ENCODE measurements around the gene SF3B2. TPM values are rescaled to one million over a fixed set of nuclear protein-coding genes. Genes with fewer than 3 reads are reported as not detected.
"Not testable (repeated sequence)": the region's sequence is repeated elsewhere in the genome, so short reads cannot be mapped to it uniquely, and the experiment has no call there.

Gene SF3B2
- total and polyA plus RNA-seq, 5 donors = 62.1 to 97.7 (median 89.0) TPM

DNA sequence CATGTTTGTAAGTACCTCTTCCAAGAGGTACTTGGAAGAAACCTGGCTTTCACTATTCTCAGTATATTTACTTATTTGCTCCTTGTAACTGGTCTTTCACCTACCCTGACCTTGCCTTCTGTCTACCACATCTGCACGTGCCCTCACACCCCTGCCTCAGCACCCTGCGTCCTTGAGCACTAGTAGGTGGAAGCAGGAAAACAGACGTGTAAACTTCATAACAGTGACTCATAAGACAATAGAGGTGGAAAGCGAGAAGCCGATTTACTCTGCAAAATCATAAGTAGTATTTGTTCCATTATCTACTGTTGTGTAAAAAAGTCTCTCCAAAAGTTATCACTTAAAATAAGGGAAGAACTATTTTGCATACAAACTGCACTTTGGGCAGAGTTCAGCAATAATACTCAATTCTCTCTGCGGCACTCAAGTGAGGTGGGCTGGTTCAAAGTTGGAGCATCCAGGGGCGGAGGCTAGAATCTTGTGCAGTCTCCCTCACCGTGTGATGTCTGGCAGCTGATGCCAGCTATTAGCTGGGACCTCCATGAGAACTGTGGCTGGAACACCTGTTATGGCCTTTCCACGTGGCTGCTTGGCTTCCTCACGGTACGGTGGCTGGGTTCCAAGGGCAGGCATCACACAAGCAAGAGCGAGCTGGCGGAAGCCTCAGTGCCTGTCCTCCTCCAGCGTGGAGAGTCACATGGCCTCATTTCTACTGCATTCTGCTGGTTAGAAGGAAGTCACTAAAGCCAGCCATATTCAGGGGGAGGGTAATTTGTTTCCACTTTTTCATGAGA, 48.3 kb downstream of the SF3B2 start:
- intact Hi-C loops (cut with DNase I) = no loop called here
- no peaks in the 10 kb centered on the region for H3K9me3 ChIP-seq (ENCODE audit: control insufficient read depth, low read length)
- peak; percentile 77 to 80 for ATAC-seq
- DNase-seq = peak; percentile 53 to 86 (median 82)
- peak overlapping the region; percentile 3 for H3K27ac ChIP-seq (ENCODE audit: low read length)
- 38% methylated on average over 14 of the region's 14 CpGs for WGBS
- H3K4me3 ChIP-seq (ENCODE audit: low read length) = no peak overlapping the region
- peaks cover 2% of the 10 kb centered on the region for H3K4me1 ChIP-seq (ENCODE audit: control insufficient read depth, insufficient read depth, low read length)
- no peaks in the 10 kb centered on the region for H3K27me3 ChIP-seq (ENCODE audit: control insufficient read depth, insufficient read depth)

DNA sequence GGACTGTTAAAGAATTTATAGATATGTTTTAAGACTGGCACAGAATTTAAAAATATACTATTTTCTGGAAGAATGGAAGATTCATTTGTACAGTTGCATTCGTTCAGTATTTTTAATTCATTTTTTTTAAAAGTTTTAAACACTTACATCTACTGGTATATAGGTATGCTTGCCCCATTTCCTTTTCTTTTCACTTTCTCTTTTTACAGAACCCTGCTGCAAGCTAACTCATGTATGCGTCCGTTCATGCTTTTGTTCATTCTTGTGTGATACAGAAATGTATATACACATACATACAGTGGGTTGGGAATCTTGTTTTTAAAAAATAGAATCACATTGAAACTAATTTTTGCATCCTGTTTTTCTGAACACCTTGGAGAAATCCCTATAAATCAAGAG, 48.9 kb downstream of the SF3B2 start:
- no peak overlapping the region for H3K27ac ChIP-seq (ENCODE audit: low read length)
- H3K4me1 ChIP-seq (ENCODE audit: control insufficient read depth, insufficient read depth, low read length) = peaks cover 2% of the 10 kb centered on the region
- no peak overlapping the region for H3K4me3 ChIP-seq (ENCODE audit: low read length)
- 77% methylated on average over 3 of the region's 3 CpGs for WGBS
- intact Hi-C loops (cut with DNase I) = no loop called here
- H3K9me3 ChIP-seq (ENCODE audit: control insufficient read depth, low read length) = no peaks in the 10 kb centered on the region
- no peak for DNase-seq
- H3K27me3 ChIP-seq (ENCODE audit: control insufficient read depth, insufficient read depth) = no peaks in the 10 kb centered on the region
- ATAC-seq = no peak

- WGBS = 89% methylated on average over 4 of the region's 4 CpGs
- Histone ChIP-seq H3K27ac (ENCODE audit: low read length) (no peak overlapping the region), H3K4me3 (ENCODE audit: low read length) (no peak overlapping the region), H3K9me3 (ENCODE audit: control insufficient read depth, low read length) (no peaks in the 10 kb centered on the region), H3K4me1 (ENCODE audit: control insufficient read depth, insufficient read depth, low read length) (peaks cover 2% of the 10 kb centered on the region), H3K27me3 (ENCODE audit: control insufficient read depth, insufficient read depth) (no peaks in the 10 kb centered on the region)
- intact Hi-C loops (cut with DNase I) = no loop called here
- DNase-seq (no peak), ATAC-seq (no peak)
Observed at GRCh38 chr11:66104057-66104638, 52.0 kb downstream of the SF3B2 start.

DNA sequence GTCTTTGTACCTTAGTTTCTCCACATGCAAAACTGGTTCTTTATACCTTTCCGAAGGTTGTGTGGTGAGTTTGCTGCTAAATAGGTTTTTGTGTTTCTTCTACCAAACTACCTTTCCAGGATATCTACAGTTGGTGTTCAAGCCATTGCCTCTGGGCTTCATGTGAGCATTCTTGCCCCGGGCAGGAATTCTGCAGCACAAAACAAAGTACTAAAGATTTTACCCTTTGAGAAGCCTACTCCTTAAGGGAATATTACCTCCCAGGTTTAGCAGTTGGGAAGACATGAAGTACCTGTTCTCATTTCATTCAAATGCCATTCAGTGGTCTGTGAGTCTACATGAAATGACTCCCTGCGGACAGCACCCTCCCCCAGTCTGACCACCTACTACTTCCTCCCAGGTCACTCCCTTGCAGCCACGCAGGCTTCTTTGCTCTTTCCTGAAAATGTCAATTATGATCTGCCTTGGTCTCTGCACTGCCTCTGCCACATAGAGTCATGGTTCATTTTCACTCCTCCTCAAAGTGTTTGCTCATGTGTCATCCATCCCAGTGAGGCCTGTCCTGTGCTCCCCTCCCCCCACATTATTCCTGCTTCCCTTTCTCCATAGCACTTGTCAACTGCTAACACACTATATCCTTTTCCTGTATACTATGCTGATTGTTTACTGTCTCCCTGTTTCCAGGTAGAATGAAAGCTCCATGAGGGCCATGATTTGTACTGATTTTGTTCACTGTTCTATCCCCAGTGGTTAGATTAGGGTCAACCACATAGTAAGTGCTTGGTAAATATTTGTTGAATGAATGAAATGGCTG, 54.8 kb downstream of the SF3B2 start:
- ATAC-seq = no peak
- Histone ChIP-seq H3K27me3 (ENCODE audit: control insufficient read depth, insufficient read depth) (no peaks in the 10 kb centered on the region), H3K4me3 (ENCODE audit: low read length) (no peak overlapping the region), H3K9me3 (ENCODE audit: control insufficient read depth, low read length) (no peaks in the 10 kb centered on the region), H3K27ac (ENCODE audit: low read length) (no peak overlapping the region), H3K4me1 (ENCODE audit: control insufficient read depth, insufficient read depth, low read length) (peaks cover 2% of the 10 kb centered on the region)
- DNase-seq = no peak
- 86% methylated on average over 4 of the region's 4 CpGs for WGBS
- intact Hi-C loops (cut with DNase I) = no loop called here

DNA sequence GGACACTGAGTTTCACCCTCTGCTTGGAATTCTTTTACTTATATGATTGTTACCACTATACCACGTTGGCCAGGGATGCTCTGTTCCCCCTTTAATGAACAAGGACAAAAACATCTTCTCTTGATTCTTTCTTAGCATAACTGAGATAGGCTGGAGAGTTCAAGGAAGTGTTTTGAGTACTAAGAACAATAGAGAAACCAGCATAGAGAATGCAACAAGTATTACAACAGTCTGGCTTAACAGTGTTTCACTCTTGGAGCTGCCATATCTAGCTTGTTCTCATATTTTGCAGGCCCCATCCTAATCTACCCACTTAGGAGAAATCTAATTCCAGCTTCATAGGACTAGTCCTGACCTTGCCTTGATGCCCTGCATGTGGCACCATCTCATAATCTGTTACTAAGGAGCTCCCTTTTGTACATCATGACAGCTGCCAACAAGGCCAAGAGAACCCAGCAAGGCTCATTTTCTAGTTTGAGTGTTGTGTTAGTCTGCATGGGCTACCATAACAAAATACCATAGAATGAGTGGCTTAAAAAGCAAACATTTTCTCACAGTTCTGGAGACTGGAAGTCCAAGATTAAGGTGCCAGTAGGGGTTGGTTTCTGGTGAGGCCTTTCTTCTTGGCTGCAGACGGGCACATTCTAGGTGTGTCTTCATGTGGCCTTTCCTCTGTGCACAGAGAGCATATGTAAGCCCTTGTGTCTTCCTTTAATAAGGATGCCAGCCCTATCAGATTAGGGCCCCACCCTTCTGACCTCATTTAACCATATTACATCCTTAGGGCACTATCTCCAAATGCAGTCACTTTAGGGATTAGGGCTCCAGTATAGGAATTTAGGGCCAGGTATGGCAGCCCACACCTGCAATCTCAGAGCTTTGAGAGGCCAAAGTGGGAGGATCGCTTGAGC, 55.7 kb downstream of the SF3B2 start:
- ATAC-seq = no peak

DNA sequence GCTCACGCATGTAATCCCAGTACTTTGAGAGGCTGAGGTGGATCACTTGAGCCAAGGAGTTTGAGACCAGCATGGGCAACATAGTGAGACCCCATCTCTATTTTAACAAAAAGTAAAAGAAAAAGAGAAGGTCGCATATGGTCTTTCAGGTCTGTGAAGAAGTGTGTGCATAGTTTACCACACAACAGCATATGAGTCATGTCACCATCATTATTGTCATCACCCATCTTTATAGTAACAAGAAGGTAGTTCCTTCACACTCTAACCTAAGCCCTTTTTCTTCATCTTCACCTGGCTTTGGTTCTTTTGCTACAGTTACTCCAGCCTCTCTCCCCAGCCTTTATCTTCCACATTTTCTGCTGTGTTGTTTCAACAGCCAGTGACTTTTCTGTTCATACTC, 57.1 kb downstream of the SF3B2 start:
- Histone ChIP-seq H3K4me1 (ENCODE audit: control insufficient read depth, insufficient read depth, low read length) (peaks cover 5% of the 10 kb centered on the region), H3K27ac (ENCODE audit: low read length) (no peak overlapping the region), H3K27me3 (ENCODE audit: control insufficient read depth, insufficient read depth) (no peaks in the 10 kb centered on the region), H3K9me3 (ENCODE audit: control insufficient read depth, low read length) (no peaks in the 10 kb centered on the region), H3K4me3 (ENCODE audit: low read length) (no peak overlapping the region)
- 94% methylated on average over 2 of the region's 2 CpGs for WGBS
- intact Hi-C loops (cut with DNase I) = no loop called here
- ATAC-seq (no peak), DNase-seq (no peak)

More for the DNA sequence above, 55.7 kb downstream of the SF3B2 start:
- Histone ChIP-seq H3K4me1 (ENCODE audit: control insufficient read depth, insufficient read depth, low read length) (peaks cover 5% of the 10 kb centered on the region), H3K27ac (ENCODE audit: low read length) (no peak overlapping the region), H3K9me3 (ENCODE audit: control insufficient read depth, low read length) (no peaks in the 10 kb centered on the region), H3K4me3 (ENCODE audit: low read length) (no peak overlapping the region), H3K27me3 (ENCODE audit: control insufficient read depth, insufficient read depth) (no peaks in the 10 kb centered on the region)
- DNase-seq = no peak
- intact Hi-C loops (cut with DNase I) = no loop called here
- WGBS = 87% methylated on average over 3 of the region's 3 CpGs

DNA sequence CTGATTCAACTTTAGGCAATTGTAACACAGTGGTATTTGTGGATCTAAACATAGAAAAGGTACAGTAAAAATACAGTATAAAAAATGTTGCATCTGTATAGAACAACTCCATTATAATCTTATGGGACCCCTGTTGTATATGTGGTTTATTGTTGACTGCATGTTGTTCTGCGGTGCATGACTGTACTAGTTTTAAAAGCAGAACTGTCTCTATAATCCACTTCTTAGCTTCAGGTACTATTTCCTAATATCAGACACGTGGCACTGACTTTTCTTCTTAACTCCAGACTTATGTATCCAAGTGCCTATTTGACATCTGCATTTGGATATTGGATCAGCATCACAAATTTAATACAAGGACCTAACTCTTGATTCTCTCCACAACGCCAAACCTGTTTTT, 59.0 kb downstream of the SF3B2 start:
- H3K9me3 ChIP-seq (ENCODE audit: control insufficient read depth, low read length) = no peaks in the 10 kb centered on the region
- no peak overlapping the region for H3K4me3 ChIP-seq (ENCODE audit: low read length)
- H3K27me3 ChIP-seq (ENCODE audit: control insufficient read depth, insufficient read depth) = no peaks in the 10 kb centered on the region
- DNase-seq (no peak), ATAC-seq (no peak)
- no peak overlapping the region for H3K27ac ChIP-seq (ENCODE audit: low read length)
- intact Hi-C loops (cut with DNase I) = no loop called here
- WGBS = 89% methylated on average over 3 of the region's 3 CpGs
- peaks cover 5% of the 10 kb centered on the region for H3K4me1 ChIP-seq (ENCODE audit: control insufficient read depth, insufficient read depth, low read length)

DNA sequence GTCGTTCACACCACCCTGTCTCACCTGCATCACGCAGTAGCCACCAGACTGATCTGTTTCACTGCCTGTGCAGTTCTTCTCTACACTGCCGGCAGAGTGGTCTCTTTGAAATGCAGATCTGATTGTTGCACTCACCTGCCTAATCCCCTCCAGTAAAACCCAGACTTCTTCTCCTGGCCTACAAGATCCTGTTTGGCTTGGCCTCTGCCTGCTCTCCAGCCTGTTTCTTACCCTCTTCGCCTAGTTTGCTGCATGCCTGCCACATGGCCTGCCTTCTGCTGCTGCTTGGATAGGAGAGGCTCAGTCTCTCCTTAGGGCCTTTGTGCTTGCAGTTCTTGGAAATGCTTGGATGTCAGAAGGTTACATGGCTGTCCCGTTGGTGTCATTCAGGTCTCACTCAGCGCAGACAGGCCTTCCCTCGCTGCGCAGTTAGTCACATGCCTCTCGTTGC, 59.9 kb downstream of the SF3B2 start:
- no peak overlapping the region for H3K4me3 ChIP-seq (ENCODE audit: low read length)
- H3K27ac ChIP-seq (ENCODE audit: low read length) = peak overlapping the region; percentile 21
- no peak for DNase-seq
- 57% methylated on average over 9 of the region's 9 CpGs for WGBS
- H3K9me3 ChIP-seq (ENCODE audit: control insufficient read depth, low read length) = no peaks in the 10 kb centered on the region
- ATAC-seq = peak in 1 of 2 donors; percentile 46
- H3K4me1 ChIP-seq (ENCODE audit: control insufficient read depth, insufficient read depth, low read length) = peaks cover 5% of the 10 kb centered on the region
- H3K27me3 ChIP-seq (ENCODE audit: control insufficient read depth, insufficient read depth) = no peaks in the 10 kb centered on the region
- intact Hi-C loops (cut with DNase I) = no loop called here

DNA sequence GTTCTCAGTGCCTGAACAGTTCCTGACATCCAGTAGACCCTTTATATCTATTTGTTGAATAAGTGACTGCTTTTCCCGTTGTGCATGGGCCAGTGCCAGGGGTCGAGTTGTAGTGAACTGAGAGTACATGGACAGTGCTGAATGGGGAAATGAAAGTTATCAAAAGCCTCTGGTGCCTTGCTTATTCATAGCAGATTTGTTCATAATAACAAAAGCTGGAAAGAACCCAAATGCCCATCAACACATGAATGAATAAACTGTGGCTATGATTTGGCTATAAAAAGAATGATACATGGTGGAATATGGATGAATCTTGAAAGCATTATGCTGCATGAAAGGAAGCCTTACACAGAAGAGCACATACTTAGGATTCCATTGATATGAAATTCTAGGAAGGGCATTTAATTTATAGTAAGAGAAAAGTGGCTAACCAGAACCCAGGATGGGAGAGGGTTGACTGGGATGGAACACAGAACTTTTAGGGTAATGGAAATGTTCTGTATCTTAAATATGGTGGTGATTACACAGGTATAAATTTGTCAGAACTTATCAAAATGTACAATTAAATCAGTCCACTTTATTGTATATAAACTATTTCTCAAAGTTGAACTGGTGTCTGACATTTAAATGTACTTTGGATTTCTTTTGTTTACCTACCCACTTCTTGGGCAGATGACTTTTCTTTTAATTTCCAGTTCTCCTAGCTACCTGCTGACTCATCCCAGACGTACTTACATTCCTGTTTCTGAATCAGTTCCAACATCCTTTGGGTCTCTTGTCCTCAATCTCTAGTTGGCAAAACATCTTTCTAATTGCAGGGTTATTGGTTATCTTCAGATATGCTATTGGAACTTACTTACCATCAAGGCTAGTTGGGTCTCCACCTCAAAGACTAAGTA, 60.7 kb downstream of the SF3B2 start:
- ATAC-seq = peak; percentile 56 to 59
- no peak overlapping the region for H3K4me3 ChIP-seq (ENCODE audit: low read length)
- WGBS = 7% methylated on average over 3 of the region's 3 CpGs
- H3K4me1 ChIP-seq (ENCODE audit: control insufficient read depth, insufficient read depth, low read length) = peaks cover 5% of the 10 kb centered on the region
- H3K27me3 ChIP-seq (ENCODE audit: control insufficient read depth, insufficient read depth) = no peaks in the 10 kb centered on the region
- intact Hi-C loops (cut with DNase I) = no loop called here
- peak overlapping the region; percentile 51 for H3K27ac ChIP-seq (ENCODE audit: low read length)
- DNase-seq = peak; percentile 43 to 79 (median 72)
- no peaks in the 10 kb centered on the region for H3K9me3 ChIP-seq (ENCODE audit: control insufficient read depth, low read length)

GRCh38 chr11:66114957-66115356, 62.8 kb downstream of the SF3B2 start:
- H3K4me1 ChIP-seq (ENCODE audit: control insufficient read depth, insufficient read depth, low read length); intact Hi-C loops (cut with DNase I); ATAC-seq; DNase-seq; H3K4me3 ChIP-seq (ENCODE audit: low read length); H3K27me3 ChIP-seq (ENCODE audit: control insufficient read depth, insufficient read depth); H3K27ac ChIP-seq (ENCODE audit: low read length); H3K9me3 ChIP-seq (ENCODE audit: control insufficient read depth, low read length): not testable (repeated sequence)
- 86% methylated on average over 3 of the region's 3 CpGs for WGBS
